H1 (cell line): ENCODE measurements around the gene CCDC71. TPM values are rescaled to one million over a fixed set of nuclear protein-coding genes. Genes with fewer than 3 reads are reported as not detected.

Experiments
- CEBPB ChIP-seq: IDR thresholded peaks from 2 replicates; pipeline ENCODE4 v1.6.1; 2012; ENCODE audit warnings: low read depth, low read length
- EZH2 ChIP-seq: fragments of 200-600 bp; sonication (generic); IDR thresholded peaks from 2 replicates; pipeline ENCODE4 v1.7.1; 2012; ENCODE audit warnings: low read depth, mild to moderate bottlenecking, moderate library complexity, low read length, inconsistent platforms; ENCODE audit not compliant: severe bottlenecking
- GABPA ChIP-seq: IDR thresholded peaks from 2 replicates; pipeline ENCODE4 v1.6.1; 2011; ENCODE audit warnings: mild to moderate bottlenecking, low read length, moderate library complexity, borderline replicate concordance; ENCODE audit not compliant: insufficient read depth
- RBBP5 ChIP-seq: IDR thresholded peaks from 2 replicates; pipeline ENCODE4 v1.7.1; 2012; ENCODE audit warnings: low read depth, mild to moderate bottlenecking, inconsistent platforms, low read length, moderate library complexity, borderline replicate concordance
- RFX5 ChIP-seq: IDR thresholded peaks from 2 replicates; pipeline ENCODE4 v1.6.1; 2011; ENCODE audit warnings: low read depth, low read length, improper control_type of control experiment, borderline replicate concordance
- RXRA ChIP-seq: IDR thresholded peaks from 2 replicates; pipeline ENCODE4 v1.6.1; 2011; ENCODE audit warnings: low read depth, mild to moderate bottlenecking, low read length, moderate library complexity; ENCODE audit not compliant: insufficient read depth
- SIN3A ChIP-seq, 2 experiments: IDR thresholded peaks in 1 of 2; conservative IDR thresholded peaks in 1 of 2; 2 replicates each; pipeline ENCODE4 v1.6.1; 2011 to 2012; ENCODE audit warnings: low read length in 2 of 2, improper control_type of control experiment in 1 of 2, low read depth in 1 of 2, mild to moderate bottlenecking in 1 of 2
- SIX5 ChIP-seq: IDR thresholded peaks from 2 replicates; pipeline ENCODE4 v1.6.1; 2011; ENCODE audit warnings: mild to moderate bottlenecking, low read depth, low read length
- TAF7 ChIP-seq: optimal IDR thresholded peaks from 2 replicates; pipeline ENCODE3; 2011; ENCODE audit warnings: low read depth, mild to moderate bottlenecking, inconsistent platforms, low read length, moderate library complexity, borderline replicate concordance
- TBP ChIP-seq: IDR thresholded peaks from 2 replicates; pipeline ENCODE4 v1.6.1; 2011; ENCODE audit warnings: low read depth, low read length, improper control_type of control experiment
- TCF12 ChIP-seq: IDR thresholded peaks from 2 replicates; pipeline ENCODE4 v1.6.1; 2011; ENCODE audit warnings: low read depth, mild to moderate bottlenecking, low read length
- TEAD4 ChIP-seq: IDR thresholded peaks from 2 replicates; pipeline ENCODE4 v1.6.1; 2012; ENCODE audit warnings: low read depth, low read length, inconsistent platforms, mixed read lengths
- polyA plus RNA-seq, 7 experiments: library from polyadenylated mRNA; depleted of rRNA in 3 of 7; stranded (reverse) in 5 of 7; unstranded in 2 of 7; fragments of >200 nt in 5 of 7; fragments of 200-250 nt in 2 of 7; gene quantifications; 1 replicate in 5 of 7; 2 replicates in 1 of 7; 4 replicates in 1 of 7; pipeline versions ENCODE4 v1.2.1 to v1.2.3, GENCODE V29; 2011 to 2013; ENCODE audit warnings: missing spikeins in 2 of 7, mixed read lengths in 2 of 7
- total RNA-seq: library from RNA; stranded (reverse); fragmentation: NEBNext Ultra II Directional; extraction: Animal tissue kit (Norgen Biotek cat#: 25700); gene quantifications from 2 replicates; pipeline ENCODE4 v1.2.1, GENCODE V29; 2021
- TF ChIP-seq, protein P1 (sequence below): IDR thresholded peaks from 2 replicates; pipeline ENCODE4 v1.6.1; 2012; ENCODE audit warnings: low read length, inconsistent platforms

CCDC71 gene
- total and polyA plus RNA-seq, 2 of the 8 experiments (the other 6 are each of a cell fraction or from before 2014, with no cell fraction given), result 26.7 to 57.4 TPM

DNA sequence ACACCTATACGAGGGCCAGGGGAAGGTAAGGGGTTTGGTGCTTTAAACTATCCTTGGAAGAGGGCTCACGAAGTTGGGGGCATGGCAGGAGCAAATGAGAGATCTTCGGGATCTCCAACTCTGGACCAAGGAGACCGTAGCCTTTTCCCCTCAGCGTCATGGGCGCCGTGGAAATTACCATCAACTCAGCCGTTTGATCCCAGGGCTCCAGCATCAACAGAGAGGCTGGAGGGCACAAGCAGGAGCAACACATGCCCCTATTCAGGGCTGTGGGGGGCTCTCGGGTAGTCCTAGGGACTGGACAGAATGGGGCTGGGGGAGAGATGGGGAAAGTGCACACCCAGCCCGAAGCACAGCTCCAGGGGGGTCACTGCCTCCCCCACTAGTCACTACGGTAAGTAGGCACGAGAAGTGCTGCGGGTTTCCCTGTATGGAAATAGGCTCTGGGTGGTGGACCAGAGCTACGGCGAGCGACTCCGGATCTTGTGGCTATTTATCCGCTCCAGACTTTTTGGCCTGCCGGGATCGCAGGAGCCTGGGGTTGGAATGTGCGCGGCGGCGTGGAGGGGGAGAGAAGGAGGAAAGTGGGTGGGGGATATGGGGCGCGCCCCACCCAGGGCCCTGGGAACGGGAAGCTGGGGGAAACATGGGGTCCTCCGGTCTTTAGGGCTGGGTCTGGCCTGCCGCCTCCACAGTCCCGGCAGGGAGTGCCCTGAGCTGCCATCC lies 32.7 kb downstream of the CCDC71 start (continued):
- TF ChIP-seq GABPA (no peak), EZH2 (no peak), SIX5 (no peak), SIN3A (conservative IDR thresholded peaks at IDR 0.05 in 1 of 2, IDR thresholded peaks at IDR 0.05 in 1 of 2; ENCODE audit: low read depth in 1 of 2, low read length in 2 of 2) (peak; percentile 44 to 58; a peak in 1 of 4 replicates), TBP (no peak), TAF7 (no peak), RXRA (no peak), TCF12 (no peak), RBBP5 (no peak), RFX5 (no peak; the same call in 1 of the 2 replicates), TEAD4 (peak; percentile 92), CEBPB (no peak)
- TF ChIP-seq, protein P1, sequence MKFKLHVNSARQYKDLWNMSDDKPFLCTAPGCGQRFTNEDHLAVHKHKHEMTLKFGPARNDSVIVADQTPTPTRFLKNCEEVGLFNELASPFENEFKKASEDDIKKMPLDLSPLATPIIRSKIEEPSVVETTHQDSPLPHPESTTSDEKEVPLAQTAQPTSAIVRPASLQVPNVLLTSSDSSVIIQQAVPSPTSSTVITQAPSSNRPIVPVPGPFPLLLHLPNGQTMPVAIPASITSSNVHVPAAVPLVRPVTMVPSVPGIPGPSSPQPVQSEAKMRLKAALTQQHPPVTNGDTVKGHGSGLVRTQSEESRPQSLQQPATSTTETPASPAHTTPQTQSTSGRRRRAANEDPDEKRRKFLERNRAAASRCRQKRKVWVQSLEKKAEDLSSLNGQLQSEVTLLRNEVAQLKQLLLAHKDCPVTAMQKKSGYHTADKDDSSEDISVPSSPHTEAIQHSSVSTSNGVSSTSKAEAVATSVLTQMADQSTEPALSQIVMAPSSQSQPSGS, result no peak
- TF ChIP-seq, all 59 proteins: peak for 8
